Adrenal gland (tissue), 5 donors: ENCODE data around the gene DXO.
"Not testable (repeated sequence)": the region's sequence is repeated elsewhere in the genome, so short reads cannot be mapped to it uniquely, and the experiment has no call there.

Experiments used
- POLR2A ChIP-seq, 2 donors: fragments of 450-650 bp; IDR thresholded peaks; one replicate each; pipeline ENCODE4 v1.6.1; 2017; ENCODE audit warnings: antibody characterized with exemption in 2 of 2, mild to moderate bottlenecking in 2 of 2, moderate library complexity in 1 of 2
- TF ChIP-seq, protein P1 (sequence below), 6 experiments: fragments of 450-650 bp in 4 of 6; fragments of 200-600 bp in 2 of 6; sonication (generic) in 1 of 6; IDR thresholded peaks; 1 replicate in 5 of 6; 2 replicates in 1 of 6; pipeline versions ENCODE4 v1.5.1 to v1.8.0; 2016 to 2021; ENCODE audit warnings: antibody characterized with exemption in 6 of 6, mild to moderate bottlenecking in 2 of 6, moderate library complexity in 1 of 6
- donor health status: DM: no; HTN: no; CAD: no.

DNA sequence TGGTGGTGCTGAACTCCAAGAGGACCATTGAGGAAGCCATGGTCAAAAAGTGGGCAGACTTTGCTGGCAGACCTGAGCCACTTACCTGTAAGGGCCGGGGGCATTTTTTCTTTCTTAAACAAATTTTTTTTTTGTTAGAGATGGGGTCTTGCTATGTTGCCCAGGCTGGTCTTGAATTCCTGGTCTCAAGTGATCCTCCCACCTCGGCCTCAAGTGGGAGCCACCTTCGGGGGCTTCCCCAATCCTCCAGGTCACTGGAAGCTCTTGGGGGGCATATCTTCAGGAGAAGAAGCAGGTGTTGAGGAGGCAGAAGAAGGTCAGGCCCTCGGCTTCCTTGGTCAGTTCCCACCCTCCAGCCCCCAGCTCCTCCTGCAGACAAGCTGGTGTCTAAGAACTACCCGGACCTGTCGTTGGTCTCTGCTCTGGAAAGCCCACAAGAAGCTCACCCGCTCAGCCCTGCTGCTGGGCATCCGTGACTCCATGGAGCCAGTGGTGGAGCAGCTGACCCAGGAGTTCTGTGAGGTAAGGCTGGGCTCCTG lies 34.1 kb upstream of the DXO start:
- TF ChIP-seq, protein P1, sequence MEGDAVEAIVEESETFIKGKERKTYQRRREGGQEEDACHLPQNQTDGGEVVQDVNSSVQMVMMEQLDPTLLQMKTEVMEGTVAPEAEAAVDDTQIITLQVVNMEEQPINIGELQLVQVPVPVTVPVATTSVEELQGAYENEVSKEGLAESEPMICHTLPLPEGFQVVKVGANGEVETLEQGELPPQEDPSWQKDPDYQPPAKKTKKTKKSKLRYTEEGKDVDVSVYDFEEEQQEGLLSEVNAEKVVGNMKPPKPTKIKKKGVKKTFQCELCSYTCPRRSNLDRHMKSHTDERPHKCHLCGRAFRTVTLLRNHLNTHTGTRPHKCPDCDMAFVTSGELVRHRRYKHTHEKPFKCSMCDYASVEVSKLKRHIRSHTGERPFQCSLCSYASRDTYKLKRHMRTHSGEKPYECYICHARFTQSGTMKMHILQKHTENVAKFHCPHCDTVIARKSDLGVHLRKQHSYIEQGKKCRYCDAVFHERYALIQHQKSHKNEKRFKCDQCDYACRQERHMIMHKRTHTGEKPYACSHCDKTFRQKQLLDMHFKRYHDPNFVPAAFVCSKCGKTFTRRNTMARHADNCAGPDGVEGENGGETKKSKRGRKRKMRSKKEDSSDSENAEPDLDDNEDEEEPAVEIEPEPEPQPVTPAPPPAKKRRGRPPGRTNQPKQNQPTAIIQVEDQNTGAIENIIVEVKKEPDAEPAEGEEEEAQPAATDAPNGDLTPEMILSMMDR (IDR thresholded peaks at IDR 0.05) = not testable (repeated sequence)
- not testable (repeated sequence) for TF ChIP-seq POLR2A (IDR thresholded peaks at IDR 0.05)
